HG03097 (cell line): ENCODE data around the gene EIF2B4.
"Not testable (repeated sequence)": the region's sequence is repeated elsewhere in the genome, so short reads cannot be mapped to it uniquely, and the experiment has no call there.

Source experiments
- ATAC-seq: cut with Tn5 transposase; IDR thresholded peaks from one replicate; pipeline ENCODE4 v1.9.1; 2021; ENCODE audit not compliant: unreplicated experiment, low FRiP score

EIF2B4 gene

DNA sequence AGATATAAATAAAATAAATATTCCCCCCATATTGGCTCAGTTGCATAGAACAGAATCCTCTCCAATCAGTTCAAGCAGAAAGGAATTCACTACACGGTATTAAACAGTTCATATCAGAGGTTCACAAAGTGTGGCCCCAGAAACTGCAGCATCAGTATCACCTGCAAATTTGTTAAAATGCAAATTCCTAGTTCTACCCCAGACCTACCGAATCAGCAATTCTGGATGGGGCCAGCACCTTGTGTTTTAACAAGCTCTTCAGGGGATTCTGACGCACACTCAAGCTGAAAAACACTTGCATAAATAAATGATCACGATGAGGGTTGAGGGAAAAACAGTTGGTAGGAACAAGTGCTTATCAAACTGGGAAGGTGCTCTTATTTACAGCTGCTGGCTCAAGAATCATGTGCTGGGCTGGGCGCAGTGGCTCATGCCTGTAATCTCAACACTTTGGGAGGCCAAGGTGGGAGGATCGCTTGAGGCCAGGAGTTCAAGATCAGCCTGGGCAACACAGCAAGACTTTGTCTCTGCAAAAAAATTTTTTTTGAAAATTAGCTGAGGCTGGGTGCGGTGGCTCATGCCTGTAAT, 19.9 kb downstream of the EIF2B4 start:
- no peak for ATAC-seq

DNA sequence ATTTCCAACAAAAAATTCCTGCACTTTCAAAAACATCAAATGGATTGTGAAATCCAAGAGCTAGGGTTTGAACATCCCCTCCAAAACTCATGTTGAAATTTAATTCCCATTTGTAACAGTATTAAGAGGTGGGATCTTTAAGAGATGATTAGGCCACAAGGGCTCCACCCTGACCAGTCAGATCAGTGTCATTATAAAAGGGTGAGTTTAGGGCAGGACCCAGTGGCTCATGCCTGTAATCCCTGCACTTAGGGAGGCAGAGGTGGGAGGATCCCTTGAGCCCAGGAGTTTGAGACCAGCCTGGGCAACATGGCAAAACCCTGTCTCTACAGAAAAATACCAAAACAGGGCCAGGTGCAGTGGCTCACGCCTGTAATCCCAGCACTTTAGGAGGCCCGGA, 22.5 kb downstream of the EIF2B4 start:
- ATAC-seq: no peak

DNA sequence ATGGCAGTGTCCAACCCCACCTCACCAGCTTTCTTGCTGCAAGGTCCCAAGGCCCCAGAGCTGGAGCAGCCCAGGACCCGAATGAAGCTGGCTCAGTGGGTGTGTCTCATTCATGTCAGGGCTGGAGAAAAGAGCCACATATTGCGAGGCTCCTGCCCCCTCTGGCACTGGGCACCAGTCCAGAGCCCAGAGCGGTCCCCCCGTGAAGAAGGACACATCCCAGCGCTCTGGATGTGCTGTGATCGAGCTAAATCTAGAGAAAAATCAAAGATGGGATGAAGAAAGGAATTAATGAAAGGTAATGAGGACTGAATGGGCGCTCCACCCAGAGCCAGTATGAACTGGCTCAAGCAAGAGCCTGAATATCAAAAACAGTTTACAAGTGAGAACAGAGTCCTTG, 34.0 kb downstream of the EIF2B4 start:
- ATAC-seq: no peak

DNA sequence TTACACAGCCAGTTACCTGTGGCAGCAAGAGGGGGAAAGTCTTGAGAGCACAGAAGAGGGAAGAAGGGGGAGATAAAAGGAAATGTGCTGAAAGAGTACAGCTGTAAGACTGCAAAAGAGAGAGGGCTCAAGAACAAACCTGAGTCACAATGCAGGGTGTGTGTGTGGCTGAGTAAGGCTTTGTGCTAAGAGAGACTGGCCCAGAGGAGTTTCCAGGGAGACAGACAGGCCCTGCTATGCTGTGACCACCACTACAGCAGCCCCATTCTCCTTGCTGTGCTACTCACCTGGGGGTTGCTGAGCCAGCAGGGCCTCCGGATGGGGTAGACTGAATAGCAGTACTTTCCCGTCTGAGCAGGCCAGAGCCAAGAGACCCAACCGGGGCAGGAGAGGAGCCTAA, 34.8 kb downstream of the EIF2B4 start:
- ATAC-seq: no peak

DNA sequence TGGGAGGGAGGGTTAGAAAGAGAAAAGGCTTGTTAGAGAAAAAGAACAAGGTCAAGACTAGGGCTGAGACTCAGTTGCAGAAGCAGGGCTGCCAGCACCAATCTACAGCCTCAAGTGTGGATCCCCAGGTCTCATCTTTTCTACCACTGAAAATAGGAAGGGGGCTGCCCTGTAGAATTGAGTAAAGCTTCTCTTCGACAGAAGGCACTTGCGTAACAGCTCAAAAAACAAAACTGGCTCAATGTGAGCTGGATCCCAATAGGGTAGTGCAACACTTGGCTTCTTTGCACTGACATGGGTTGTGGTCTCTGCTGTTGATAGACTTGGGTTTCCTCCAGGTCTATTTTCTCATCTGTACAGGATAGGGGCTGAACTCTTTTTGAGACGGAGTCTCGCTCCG, 45.4 kb downstream of the EIF2B4 start:
- no peak for ATAC-seq

DNA sequence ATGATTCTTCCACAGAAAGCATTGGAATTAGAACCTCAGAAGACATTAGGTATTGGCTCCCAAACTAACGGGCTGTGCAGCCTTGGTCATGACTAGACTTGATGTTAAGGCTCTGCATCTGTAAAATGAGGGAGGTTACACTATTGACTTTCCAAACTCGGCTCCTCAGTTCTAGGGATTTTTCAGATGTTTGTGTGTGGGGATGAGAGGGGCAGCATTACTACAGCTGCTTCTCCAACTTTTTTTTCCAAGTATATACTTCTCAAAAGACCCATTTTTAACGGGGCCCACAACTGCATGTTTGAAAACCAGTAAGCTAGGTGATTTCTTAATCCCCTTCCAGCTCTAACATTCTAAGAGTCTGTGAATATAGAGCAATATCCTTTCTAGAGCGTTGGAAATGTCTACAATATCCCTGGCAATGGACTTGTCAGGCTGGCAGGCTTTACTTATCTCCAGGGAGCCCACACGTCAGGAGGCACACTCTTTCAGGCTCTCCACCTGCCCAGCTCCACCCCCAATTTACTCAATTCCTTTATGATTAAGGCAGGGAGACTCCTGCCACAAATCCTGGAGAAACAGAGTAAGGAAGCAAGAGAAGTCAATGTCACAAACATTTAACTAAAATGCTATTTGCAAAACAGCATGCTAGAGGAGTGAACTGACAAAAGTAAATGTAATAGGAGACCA, 46.4 kb downstream of the EIF2B4 start:
- no peak for ATAC-seq

DNA sequence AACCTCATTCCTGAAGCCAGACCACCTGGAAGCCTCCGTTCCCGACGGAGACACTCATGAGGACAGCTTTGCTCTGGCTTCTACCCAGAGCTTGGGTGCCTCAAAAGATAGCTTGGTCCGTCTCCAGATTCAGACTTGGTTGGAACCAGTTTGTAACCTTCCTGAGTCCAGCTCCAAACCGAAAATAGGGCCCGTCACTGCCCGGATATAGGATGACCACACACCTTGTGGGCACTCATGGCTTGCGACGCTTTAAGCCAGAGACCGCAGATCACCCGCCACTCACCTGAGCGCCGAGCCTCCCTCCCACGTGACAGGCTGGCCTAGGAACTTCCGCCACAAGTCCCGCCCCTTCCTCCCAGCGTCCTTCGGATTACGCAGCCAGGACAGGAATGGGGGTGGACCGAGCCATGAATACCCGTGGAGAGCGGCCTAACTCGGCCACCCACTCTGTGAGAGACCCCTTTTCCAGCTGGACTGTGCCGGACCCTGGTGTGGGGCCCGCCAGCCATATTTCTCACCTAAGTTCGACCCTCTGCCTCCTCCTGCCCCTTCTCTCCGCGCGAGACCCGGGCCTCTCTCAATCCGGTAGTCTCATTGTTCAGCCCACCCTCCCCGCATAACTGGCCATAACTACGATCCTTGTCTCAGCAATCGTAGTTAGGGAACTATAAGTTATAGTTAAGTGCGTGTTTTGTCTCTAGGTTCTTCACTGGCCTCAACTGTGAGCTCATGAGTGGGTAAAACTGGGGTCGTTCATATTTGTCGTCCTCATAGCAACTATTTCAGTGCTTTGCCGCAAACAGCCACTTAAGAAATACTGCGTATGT, 47.2 kb downstream of the EIF2B4 start, which contains the start of gene MPV17:
TSS of gene MPV17 (minus strand) at position 332 of the 830 bp plus-strand sequence. CDS start 580 bp downstream, outside the sequence.
- peak; percentile 83 for ATAC-seq

DNA sequence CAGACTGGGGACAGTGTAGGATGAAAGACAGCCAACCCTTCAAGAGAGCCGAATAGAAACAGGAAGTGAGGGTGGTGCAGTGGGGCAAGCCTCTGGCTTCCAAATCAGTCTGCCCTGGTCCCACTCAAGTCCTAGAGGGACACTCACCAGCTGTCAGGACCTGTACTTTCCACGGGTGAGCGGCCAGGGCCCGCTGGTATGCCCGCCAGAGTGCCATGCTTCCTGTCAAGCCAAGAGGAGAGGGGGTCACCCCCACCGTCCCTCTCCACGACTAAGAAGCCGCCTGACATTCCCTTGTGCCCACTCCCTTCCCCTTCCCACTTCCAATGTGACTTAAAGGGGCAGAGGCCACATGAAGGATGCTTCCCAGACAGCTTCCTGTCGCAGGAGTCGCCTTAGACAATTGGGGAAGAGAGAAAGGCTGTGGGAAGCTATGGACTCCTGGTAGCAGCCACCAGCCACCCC, 47.8 kb downstream of the EIF2B4 start:
- ATAC-seq: no peak

DNA sequence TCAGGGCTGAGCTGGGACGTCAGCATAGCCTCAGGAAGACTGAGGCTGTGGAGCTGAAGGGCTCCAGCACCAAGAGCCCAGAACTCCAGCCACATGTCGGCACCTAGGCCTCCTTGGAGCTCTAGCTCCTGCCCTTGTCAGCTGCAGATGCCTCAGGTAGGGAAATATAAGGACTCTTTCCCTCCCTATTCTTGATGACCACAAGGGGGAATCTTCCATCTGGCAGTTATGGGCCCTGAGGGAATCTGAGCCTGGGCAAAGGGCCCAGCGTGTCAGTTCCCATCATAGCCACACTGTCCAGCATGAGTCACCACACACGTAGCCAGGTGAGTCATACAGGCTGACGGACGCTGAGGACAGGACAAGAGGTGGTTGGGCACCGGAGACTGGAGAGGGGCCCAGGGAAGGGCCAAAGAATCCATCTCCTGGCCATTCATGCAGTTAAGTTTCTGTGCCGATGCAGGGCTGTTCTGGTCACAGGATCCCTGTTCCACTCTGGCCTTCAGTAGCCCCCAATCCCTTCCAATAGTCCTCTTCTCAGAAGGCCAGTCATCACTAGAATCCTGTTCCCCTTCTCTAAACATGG, 49.1 kb downstream of the EIF2B4 start:
- ATAC-seq: no peak

DNA sequence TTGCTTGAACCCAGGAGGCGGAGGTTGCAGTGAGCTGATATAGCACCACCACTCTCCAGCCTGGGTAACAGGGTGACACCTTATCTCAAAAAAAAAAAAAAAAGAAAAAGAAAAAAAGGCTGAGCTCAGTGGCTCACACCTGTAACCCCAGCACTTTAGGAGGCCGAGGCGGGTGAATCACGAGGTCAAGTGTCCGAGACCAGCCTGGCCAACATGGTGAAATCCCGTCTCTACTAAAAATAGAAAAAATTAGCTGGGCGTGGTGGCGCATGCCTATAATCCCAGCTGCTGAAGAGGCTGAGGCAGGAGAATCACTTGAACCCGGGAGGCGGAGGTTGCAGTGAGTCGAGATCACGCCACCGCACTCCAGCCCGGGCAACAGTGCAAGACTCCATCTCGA, 50.3 kb downstream of the EIF2B4 start:
- ATAC-seq: not testable (repeated sequence)

DNA sequence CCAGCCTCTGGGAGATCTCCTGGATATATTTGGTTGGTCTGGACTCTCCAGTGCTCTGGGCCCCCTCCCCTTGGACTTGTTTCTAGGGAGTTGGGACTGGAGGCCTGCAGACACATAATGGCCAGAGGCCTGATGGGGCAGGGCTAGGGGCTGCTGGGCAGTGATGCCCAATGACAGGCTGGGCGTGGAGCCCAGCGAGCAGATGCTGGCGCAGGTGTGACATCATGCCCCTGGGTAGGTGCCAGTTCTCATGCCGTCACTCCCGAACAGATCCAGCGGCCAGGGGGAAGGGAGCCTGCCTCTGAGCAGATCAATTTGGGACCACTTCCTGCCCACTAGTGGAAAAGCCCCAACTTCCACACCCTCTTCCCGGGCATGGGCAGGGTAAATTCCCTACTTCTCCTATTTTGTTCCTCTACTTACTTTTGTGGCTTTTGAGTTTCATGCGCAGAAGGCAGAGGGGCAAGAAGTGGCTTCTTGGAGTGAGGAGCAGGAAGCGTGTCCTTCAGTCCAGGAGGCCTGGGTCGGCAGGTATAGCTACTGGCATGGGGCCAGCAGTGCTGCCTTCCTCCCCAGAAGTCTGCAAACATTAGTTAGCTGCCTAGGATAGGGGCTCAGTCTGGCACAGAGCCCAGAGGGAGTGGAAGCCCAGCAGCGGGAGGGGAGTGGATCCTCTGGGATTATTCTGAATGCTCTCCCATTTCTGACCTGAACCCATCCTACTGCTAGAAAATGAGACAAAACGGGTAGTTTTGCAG, 53.3 kb downstream of the EIF2B4 start:
- ATAC-seq: no peak

DNA sequence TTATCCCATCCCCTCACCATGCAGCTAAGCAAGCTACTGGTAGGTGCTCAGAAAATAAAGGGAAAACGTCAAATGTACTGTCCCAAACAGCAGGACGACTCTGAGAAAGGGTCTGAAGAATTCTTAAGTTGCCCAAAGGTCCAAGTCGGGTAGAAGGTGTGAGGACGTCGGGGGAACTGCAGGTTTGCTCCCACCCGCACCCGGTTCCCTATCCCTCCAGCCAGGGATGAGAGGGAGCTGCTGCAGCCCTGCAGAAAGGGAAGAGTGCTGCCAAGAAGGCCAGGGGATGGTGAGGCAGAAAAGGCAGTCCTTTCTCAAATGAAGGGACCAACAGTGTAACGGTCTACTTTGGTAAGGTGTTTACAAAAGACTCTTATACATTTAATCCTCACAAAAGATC, 55.0 kb downstream of the EIF2B4 start:
- ATAC-seq: no peak

DNA sequence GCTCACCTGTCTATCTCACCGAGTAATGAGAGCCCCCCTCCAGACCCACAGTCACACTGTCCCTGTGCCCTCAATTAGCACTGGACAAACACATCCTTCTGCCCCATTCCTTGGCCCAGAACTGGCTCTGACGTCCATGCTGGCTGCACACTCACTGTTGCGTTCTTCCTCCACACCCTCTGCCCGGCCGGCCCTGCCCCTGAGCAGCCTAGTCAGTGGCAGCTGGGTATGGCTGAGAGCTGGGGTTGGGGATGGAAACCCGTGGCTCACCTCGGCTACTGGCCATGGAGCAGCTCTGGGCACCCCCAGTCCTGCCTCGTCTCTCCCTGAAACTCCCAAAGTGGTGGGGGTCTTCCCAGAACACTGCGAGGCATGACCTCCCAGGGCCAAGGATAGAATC, 55.4 kb downstream of the EIF2B4 start:
- ATAC-seq: no peak
